PFSK-1 (cell line): Measurements from ENCODE around the gene GRK5.

Experiments used
- FOXP2 ChIP-seq: optimal IDR thresholded peaks from 2 replicates; pipeline ENCODE3; 2011; ENCODE audit warnings: borderline replicate concordance, control low read depth, inconsistent platforms; ENCODE audit not compliant: insufficient read depth; ENCODE audit errors: extremely low read length, extremely low read depth
- POLR2AphosphoS5 ChIP-seq: IDR thresholded peaks from 2 replicates; pipeline ENCODE4 v1.6.1; 2012; ENCODE audit warnings: low read depth, mild to moderate bottlenecking, control low read depth, low read length, moderate library complexity
- REST ChIP-seq, 2 experiments: IDR thresholded peaks; 2 replicates each; pipeline versions ENCODE4 v1.6.1 to v1.8.0; 2011 to 2012; ENCODE audit warnings: low read depth in 2 of 2, low read length in 2 of 2, control low read depth in 1 of 2, inconsistent platforms in 1 of 2, mild to moderate bottlenecking in 1 of 2, moderate library complexity in 1 of 2; ENCODE audit not compliant: insufficient read depth in 1 of 2
- SIN3A ChIP-seq: IDR thresholded peaks from 2 replicates; pipeline ENCODE4 v1.6.1; 2012; ENCODE audit warnings: mild to moderate bottlenecking, low read length, moderate library complexity, borderline replicate concordance; ENCODE audit not compliant: insufficient read depth
- TAF1 ChIP-seq: IDR thresholded peaks from 2 replicates; pipeline ENCODE4 v1.6.1; 2012; ENCODE audit warnings: low read length, control low read depth, borderline replicate concordance; ENCODE audit not compliant: insufficient read depth

The GRK5 gene

GRCh38 chr10:119330342-119330741 is 123.0 kb downstream of the GRK5 start:
- TF ChIP-seq FOXP2 (no peak), POLR2AphosphoS5 (no peak)

- TF ChIP-seq FOXP2 (no peak), SIN3A (no peak), POLR2AphosphoS5 (no peak), REST (IDR thresholded peaks at IDR 0.05; ENCODE audit: insufficient read depth in 1 of 2, low read depth in 2 of 2, low read length in 2 of 2) (no peak), TAF1 (no peak)
These were observed 123.7 kb downstream of the GRK5 start for GRCh38 chr10:119331061-119331460.

- TF ChIP-seq REST (IDR thresholded peaks at IDR 0.05; ENCODE audit: insufficient read depth in 1 of 2, low read depth in 2 of 2, low read length in 2 of 2), result no peak
- TF ChIP-seq TAF1, result no peak
- TF ChIP-seq FOXP2, result no peak
- no peak for TF ChIP-seq SIN3A
- TF ChIP-seq POLR2AphosphoS5, result no peak
These were observed 125.9 kb downstream of the GRK5 start for GRCh38 chr10:119333146-119333792.

- TF ChIP-seq POLR2AphosphoS5, result no peak
- TF ChIP-seq TAF1, result no peak
- TF ChIP-seq FOXP2, result no peak
- no peak for TF ChIP-seq REST (IDR thresholded peaks at IDR 0.05; ENCODE audit: insufficient read depth in 1 of 2, low read depth in 2 of 2, low read length in 2 of 2)
- no peak for TF ChIP-seq SIN3A
These were observed 128.4 kb downstream of the GRK5 start for GRCh38 chr10:119335671-119336353.

GRCh38 chr10:119336599-119336998 is 129.2 kb downstream of the GRK5 start:
- no peak for TF ChIP-seq REST (IDR thresholded peaks at IDR 0.05; ENCODE audit: insufficient read depth in 1 of 2, low read depth in 2 of 2, low read length in 2 of 2)
- TF ChIP-seq TAF1, result no peak
- TF ChIP-seq SIN3A, result no peak
- TF ChIP-seq FOXP2, result no peak
- no peak for TF ChIP-seq POLR2AphosphoS5
